Measurements from ENCODE around the gene COQ9. TPM values are rescaled to one million over a fixed set of nuclear protein-coding genes. Genes with fewer than 3 reads are reported as not detected.

COQ9 gene
- total and polyA plus RNA-seq, 2 of the 4 experiments (the other 2 are of a cell fraction): 57.9 to 58.5 TPM

DNA sequence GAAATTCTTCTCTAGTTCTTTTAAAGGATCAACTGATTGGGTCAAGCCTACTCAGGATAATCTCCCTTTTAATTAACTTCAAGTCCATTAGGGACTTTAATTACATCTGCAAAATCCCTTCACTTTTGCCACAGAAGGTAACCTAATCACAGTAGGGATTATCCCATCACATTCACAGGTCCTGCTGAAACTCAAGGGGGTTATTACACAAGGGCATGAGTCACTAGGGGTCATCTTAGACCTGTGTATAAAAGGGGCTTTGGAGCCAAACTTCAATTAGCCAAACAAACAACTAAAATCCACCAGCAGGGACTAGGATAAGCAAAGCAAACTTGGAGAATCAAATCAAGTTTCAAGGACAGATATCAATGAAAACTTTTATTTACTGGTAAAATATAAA, 19.5 kb upstream of the COQ9 start:
- H2AK9ac ChIP-seq (replicated peaks; ENCODE audit: low read depth, low read length, poor library complexity): no peak overlapping the region
- H3K79me1 ChIP-seq (ENCODE audit: low read depth in 1 of 2, low read length in 2 of 2): no peaks in the 10 kb centered on the region
- no peak overlapping the region for H2AK5ac ChIP-seq (ENCODE audit: low read depth, low read length)
- intact Hi-C loops (cut with micrococcal nuclease): no loop called here
- in situ Hi-C loops (cut with MboI; ENCODE audit: low sequenced_read_pairs): no loop called here
- TF ChIP-seq MXI1 (IDR thresholded peaks at IDR 0.05; ENCODE audit: borderline replicate concordance, low read depth, low read length): no peak
- no peak for TF ChIP-seq ELK1 (IDR thresholded peaks at IDR 0.05; ENCODE audit: borderline replicate concordance, low read depth, low read length)
- no peak for TF ChIP-seq RAD21 (IDR thresholded peaks at IDR 0.05; ENCODE audit: low read length)
- no peak for TF ChIP-seq NFE2L2 (IDR thresholded peaks at IDR 0.05; ENCODE audit: low read depth, low read length)
- no peak for TF ChIP-seq CHD1 (IDR thresholded peaks at IDR 0.05; ENCODE audit: low read depth, low read length)
- TF ChIP-seq SMC3 (IDR thresholded peaks at IDR 0.05; ENCODE audit: low read depth, low read length): no peak
- no peak for TF ChIP-seq POLR2A (IDR thresholded peaks at IDR 0.05; ENCODE audit: low read depth, low read length)
- no peak for TF ChIP-seq FOS (IDR thresholded peaks at IDR 0.05; ENCODE audit: low read depth, low read length)
- no peak for TF ChIP-seq RCOR1 (IDR thresholded peaks at IDR 0.05; ENCODE audit: insufficient replicate concordance, low read length)
- TF ChIP-seq, protein P1, sequence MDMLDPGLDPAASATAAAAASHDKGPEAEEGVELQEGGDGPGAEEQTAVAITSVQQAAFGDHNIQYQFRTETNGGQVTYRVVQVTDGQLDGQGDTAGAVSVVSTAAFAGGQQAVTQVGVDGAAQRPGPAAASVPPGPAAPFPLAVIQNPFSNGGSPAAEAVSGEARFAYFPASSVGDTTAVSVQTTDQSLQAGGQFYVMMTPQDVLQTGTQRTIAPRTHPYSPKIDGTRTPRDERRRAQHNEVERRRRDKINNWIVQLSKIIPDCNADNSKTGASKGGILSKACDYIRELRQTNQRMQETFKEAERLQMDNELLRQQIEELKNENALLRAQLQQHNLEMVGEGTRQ (IDR thresholded peaks at IDR 0.05; ENCODE audit: low read depth, low read length): no peak
- TF ChIP-seq, protein P2, sequence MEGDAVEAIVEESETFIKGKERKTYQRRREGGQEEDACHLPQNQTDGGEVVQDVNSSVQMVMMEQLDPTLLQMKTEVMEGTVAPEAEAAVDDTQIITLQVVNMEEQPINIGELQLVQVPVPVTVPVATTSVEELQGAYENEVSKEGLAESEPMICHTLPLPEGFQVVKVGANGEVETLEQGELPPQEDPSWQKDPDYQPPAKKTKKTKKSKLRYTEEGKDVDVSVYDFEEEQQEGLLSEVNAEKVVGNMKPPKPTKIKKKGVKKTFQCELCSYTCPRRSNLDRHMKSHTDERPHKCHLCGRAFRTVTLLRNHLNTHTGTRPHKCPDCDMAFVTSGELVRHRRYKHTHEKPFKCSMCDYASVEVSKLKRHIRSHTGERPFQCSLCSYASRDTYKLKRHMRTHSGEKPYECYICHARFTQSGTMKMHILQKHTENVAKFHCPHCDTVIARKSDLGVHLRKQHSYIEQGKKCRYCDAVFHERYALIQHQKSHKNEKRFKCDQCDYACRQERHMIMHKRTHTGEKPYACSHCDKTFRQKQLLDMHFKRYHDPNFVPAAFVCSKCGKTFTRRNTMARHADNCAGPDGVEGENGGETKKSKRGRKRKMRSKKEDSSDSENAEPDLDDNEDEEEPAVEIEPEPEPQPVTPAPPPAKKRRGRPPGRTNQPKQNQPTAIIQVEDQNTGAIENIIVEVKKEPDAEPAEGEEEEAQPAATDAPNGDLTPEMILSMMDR (conservative IDR thresholded peaks at IDR 0.05; ENCODE audit: low read depth, low read length): no peak
- H3K27ac ChIP-seq (ENCODE audit: insufficient read depth, low read length): no peak overlapping the region
- no peak overlapping the region for H4K8ac ChIP-seq (ENCODE audit: low read depth in 2 of 2, low read length in 2 of 2)
- no peaks in the 10 kb centered on the region for H3K27me3 ChIP-seq (ENCODE audit: control insufficient read depth, insufficient read depth, low read length)
- H3K14ac ChIP-seq (replicated peaks; ENCODE audit: low read depth, low read length): no peak overlapping the region
- H2AFZ ChIP-seq (replicated peaks; ENCODE audit: low read length, poor library complexity): no peak overlapping the region
- no peak overlapping the region for H2BK15ac ChIP-seq (ENCODE audit: low read depth, low read length)
- dilution Hi-C loops (cut with HindIII; ENCODE audit: low sequenced_read_pairs, unreplicated experiment): no loop called here
- peak; percentile 15 for DNase-seq
- ATAC-seq (ENCODE audit: low read depth): no peak; the same call in 1 of the 2 replicates
- no peak overlapping the region for H2BK20ac ChIP-seq (ENCODE audit: low read depth, low read length)
- no peak overlapping the region for H3K9ac ChIP-seq (ENCODE audit: low read depth, low read length)
- no peak overlapping the region for H3K4me3 ChIP-seq (ENCODE audit: insufficient read depth, low read depth, low read length)
- H3K4ac ChIP-seq (ENCODE audit: low read depth, low read length): no peak overlapping the region
- no peaks in the 10 kb centered on the region; the same call in 1 of the 2 replicates for H3K4me1 ChIP-seq (ENCODE audit: control insufficient read depth, insufficient read depth, low read length)
- H4K20me1 ChIP-seq (ENCODE audit: insufficient read depth, low read length): no peaks in the 10 kb centered on the region
- no peak overlapping the region for H3K4me2 ChIP-seq (ENCODE audit: low read depth, low read length)
- no peak overlapping the region for H4K91ac ChIP-seq (ENCODE audit: insufficient read depth, low read depth, low read length)
- H2BK5ac ChIP-seq (ENCODE audit: low read depth, low read length, poor library complexity, severe bottlenecking): no peak overlapping the region
- no peak overlapping the region for H3K18ac ChIP-seq (ENCODE audit: low read depth, low read length)
- no peak overlapping the region for H4K5ac ChIP-seq (ENCODE audit: low read depth, low read length)
- BruUV-seq (replicated peaks): no TSS peak
- peaks cover 38% of the 10 kb centered on the region for H3K36me3 ChIP-seq (ENCODE audit: control insufficient read depth, insufficient read depth, low read length)
- H2BK120ac ChIP-seq (ENCODE audit: low read depth, low read length): no peak overlapping the region
- no peak overlapping the region for H3K23ac ChIP-seq (ENCODE audit: low read depth, low read length)
- H3K56ac ChIP-seq (ENCODE audit: extremely low read depth, insufficient read depth, low read length): no peak overlapping the region
- CTCF ChIA-PET: no interaction called here
- POLR2A ChIA-PET (ENCODE audit: unreplicated experiment): no interaction called here
- no peaks in the 10 kb centered on the region for H3K9me1 ChIP-seq (ENCODE audit: insufficient read depth, low read length)
- H3K9me3 ChIP-seq (ENCODE audit: control insufficient read depth, insufficient read depth, low read length): no peaks in the 10 kb centered on the region
